ENCODE data around the gene CEP41. TPM values are rescaled to one million over a fixed set of nuclear protein-coding genes. Genes with fewer than 3 reads are reported as not detected.

The CEP41 gene
- total and polyA plus RNA-seq, 2 donors (not counting 3 experiments of a cell fraction or from before 2014, with no cell fraction given): 19.5 to 26.8 TPM

DNA sequence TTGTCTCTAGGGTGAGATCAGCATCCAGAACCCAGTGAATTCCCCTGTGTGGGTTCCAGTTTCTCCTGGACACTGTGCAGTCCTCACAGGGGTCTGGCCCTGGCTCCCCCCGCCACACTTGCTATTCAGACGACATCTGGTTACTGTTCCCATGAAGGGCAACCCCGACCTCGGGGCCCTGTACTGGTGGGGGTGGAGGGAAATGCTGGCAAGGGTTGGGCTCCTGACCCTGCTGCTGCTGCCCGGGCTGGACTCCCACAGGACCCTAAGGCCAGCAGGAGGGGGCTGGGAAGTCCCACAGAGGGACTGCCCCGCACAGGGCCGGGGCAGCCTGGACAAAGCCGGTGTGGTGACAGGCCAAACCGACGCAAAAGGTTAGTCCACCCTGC is 61.3 kb downstream of the CEP41 start:
- Histone ChIP-seq H3K27me3 (ENCODE audit: control insufficient read depth in 2 of 2, insufficient read depth in 2 of 2, low read length in 2 of 2) (no peaks in the 10 kb centered on the region), H3K9ac (replicated peaks; ENCODE audit: extremely low read depth, insufficient read depth, low read length) (no peak overlapping the region), H3K9me3 (replicated peaks; ENCODE audit: control insufficient read depth, insufficient read depth, low read length) (no peaks in the 10 kb centered on the region), H2AFZ (ENCODE audit: low read depth, low read length) (no peak overlapping the region), H3K4me1 (ENCODE audit: control insufficient read depth, extremely low read depth, insufficient read depth, low read length) (no peaks in the 10 kb centered on the region), H3K4me3 (replicated peaks in 1 of 3; ENCODE audit: insufficient read depth in 1 of 3, low read depth in 1 of 3, low read length in 3 of 3) (no peak overlapping the region), H3K4me2 (ENCODE audit: insufficient read depth, low read length) (no peak overlapping the region), H3K27ac (ENCODE audit: insufficient read depth, low read depth, low read length) (no peak overlapping the region), H4K20me1 (replicated peaks; ENCODE audit: control insufficient read depth, extremely low read depth, insufficient read depth, low read length) (no peaks in the 10 kb centered on the region), H3K36me3 (ENCODE audit: control insufficient read depth in 2 of 2, extremely low read depth in 1 of 2, insufficient read depth in 2 of 2, low read length in 2 of 2) (no peaks in the 10 kb centered on the region), H3K9me1 (replicated peaks; ENCODE audit: control insufficient read depth, extremely low read depth, insufficient read depth, low read length) (no peaks in the 10 kb centered on the region), H3K79me2 (ENCODE audit: control insufficient read depth, insufficient read depth, low read length) (no peaks in the 10 kb centered on the region)
- POLR2A ChIA-PET: no interaction called here
- CTCF ChIA-PET: no interaction called here
- intact Hi-C loops (cut with micrococcal nuclease): no loop called here
- no TSS peak for BruUV-seq (replicated peaks)
- dilution Hi-C loops (cut with MboI; ENCODE audit: extremely low pct_ligation_motif_present, low sequenced_read_pairs): no loop called here
- no peak for TF ChIP-seq GATA2 (IDR thresholded peaks at IDR 0.05; ENCODE audit: insufficient read depth, insufficient read length, low read depth, low read length)
- TF ChIP-seq, protein P1, sequence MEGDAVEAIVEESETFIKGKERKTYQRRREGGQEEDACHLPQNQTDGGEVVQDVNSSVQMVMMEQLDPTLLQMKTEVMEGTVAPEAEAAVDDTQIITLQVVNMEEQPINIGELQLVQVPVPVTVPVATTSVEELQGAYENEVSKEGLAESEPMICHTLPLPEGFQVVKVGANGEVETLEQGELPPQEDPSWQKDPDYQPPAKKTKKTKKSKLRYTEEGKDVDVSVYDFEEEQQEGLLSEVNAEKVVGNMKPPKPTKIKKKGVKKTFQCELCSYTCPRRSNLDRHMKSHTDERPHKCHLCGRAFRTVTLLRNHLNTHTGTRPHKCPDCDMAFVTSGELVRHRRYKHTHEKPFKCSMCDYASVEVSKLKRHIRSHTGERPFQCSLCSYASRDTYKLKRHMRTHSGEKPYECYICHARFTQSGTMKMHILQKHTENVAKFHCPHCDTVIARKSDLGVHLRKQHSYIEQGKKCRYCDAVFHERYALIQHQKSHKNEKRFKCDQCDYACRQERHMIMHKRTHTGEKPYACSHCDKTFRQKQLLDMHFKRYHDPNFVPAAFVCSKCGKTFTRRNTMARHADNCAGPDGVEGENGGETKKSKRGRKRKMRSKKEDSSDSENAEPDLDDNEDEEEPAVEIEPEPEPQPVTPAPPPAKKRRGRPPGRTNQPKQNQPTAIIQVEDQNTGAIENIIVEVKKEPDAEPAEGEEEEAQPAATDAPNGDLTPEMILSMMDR (IDR thresholded peaks at IDR 0.05; ENCODE audit: extremely low read depth in 1 of 2, insufficient read depth in 1 of 2, low read depth in 1 of 2, low read length in 2 of 2): no peak
- TF ChIP-seq JUN (IDR thresholded peaks at IDR 0.05; ENCODE audit: borderline replicate concordance, insufficient read depth, insufficient read length, low read depth): no peak
- TF ChIP-seq POLR2AphosphoS5 (IDR thresholded peaks at IDR 0.05; ENCODE audit: insufficient read depth, low read depth, low read length): no peak
- TF ChIP-seq EZH2 (IDR thresholded peaks at IDR 0.05; ENCODE audit: borderline replicate concordance, low read depth, low read length, severe bottlenecking): no peak
- TF ChIP-seq, protein P2, sequence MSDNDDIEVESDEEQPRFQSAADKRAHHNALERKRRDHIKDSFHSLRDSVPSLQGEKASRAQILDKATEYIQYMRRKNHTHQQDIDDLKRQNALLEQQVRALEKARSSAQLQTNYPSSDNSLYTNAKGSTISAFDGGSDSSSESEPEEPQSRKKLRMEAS (IDR thresholded peaks at IDR 0.05; ENCODE audit: insufficient read depth, insufficient read length): no peak
- no peak for TF ChIP-seq FOS (IDR thresholded peaks at IDR 0.05; ENCODE audit: borderline replicate concordance, insufficient read depth, low read length)
- TF ChIP-seq MYC (IDR thresholded peaks at IDR 0.05; ENCODE audit: low read depth, low read length): no peak
- no peak for TF ChIP-seq POLR2A (IDR thresholded peaks at IDR 0.05; ENCODE audit: low read depth, low read length)
- DNase-seq (ENCODE audit: low read depth, low spot score): no peak
- FAIRE-seq: no peak

Data from endothelial cell of umbilical vein (primary cell).